ENCODE results near the gene C1orf210.

GRCh38 chr1:43311521-43311920, 26.1 kb upstream of the C1orf210 start:
- TF ChIP-seq POLR2A (IDR thresholded peaks at IDR 0.05) (no peak), CTCF (IDR thresholded peaks at IDR 0.05 in 8 of 11, conservative IDR thresholded peaks at IDR 0.05 in 3 of 11) (no peak), POLR2AphosphoS5 (IDR thresholded peaks at IDR 0.05) (no peak)

Data from spleen (tissue), 7 donors.